OCI-LY1 (cell line): Measurements from ENCODE around the gene BEND7.

Experiments
- H2AFZ ChIP-seq: fragments of 200-600 bp; sonication (generic), shearing (Covaris generic); 2 replicates; pipeline ENCODE4 v1.6.0; 2014; ENCODE audit warnings: antibody characterized with exemption, mild to moderate bottlenecking, low read length
- H3F3A ChIP-seq: fragments of 200-600 bp; sonication (generic), shearing (Covaris generic); 2 replicates; pipeline ENCODE4 v1.6.0; 2014; ENCODE audit warnings: mild to moderate bottlenecking, antibody characterized with exemption, low read length, moderate library complexity; ENCODE audit not compliant: insufficient read depth
- H3K27ac ChIP-seq: fragments of 200-600 bp; sonication (generic); 2 replicates; pipeline ENCODE4 v1.5.1; 2014; ENCODE audit warnings: low read length, mixed run types, mild to moderate bottlenecking, low read depth; ENCODE audit not compliant: poor library complexity, severe bottlenecking
- H3K27me3 ChIP-seq: fragments of 200-600 bp; sonication (generic); 2 replicates; pipeline ENCODE4 v1.6.0; 2014; ENCODE audit warnings: antibody characterized with exemption, mild to moderate bottlenecking, low read length, moderate library complexity; ENCODE audit not compliant: insufficient read depth
- H3K36me3 ChIP-seq: fragments of 200-600 bp; sonication (generic); 2 replicates; pipeline ENCODE4 v1.6.1; 2014; ENCODE audit warnings: mild to moderate bottlenecking, antibody characterized with exemption, low read length, moderate library complexity, mixed read lengths; ENCODE audit not compliant: insufficient read depth
- H3K4me1 ChIP-seq: fragments of 200-600 bp; sonication (generic); 2 replicates; pipeline ENCODE4 v1.5.1; 2014; ENCODE audit warnings: mild to moderate bottlenecking, low read length, moderate library complexity; ENCODE audit not compliant: insufficient read depth, severe bottlenecking
- H3K4me2 ChIP-seq: fragments of 200-600 bp; sonication (generic), shearing (Covaris generic); 2 replicates; pipeline ENCODE4 v1.6.1; 2014; ENCODE audit warnings: low read length
- H3K4me3 ChIP-seq: fragments of 200-600 bp; sonication (generic); 2 replicates; pipeline ENCODE4 v1.5.1; 2014; ENCODE audit warnings: low read length, low read depth, mild to moderate bottlenecking, mixed read lengths; ENCODE audit not compliant: poor library complexity, severe bottlenecking
- H3K79me2 ChIP-seq: fragments of 200-600 bp; shearing (Covaris generic); 2 replicates; pipeline ENCODE4 v1.6.1; 2016; ENCODE audit warnings: mixed run types, low read length, mixed read lengths; ENCODE audit not compliant: insufficient read depth
- H3K9ac ChIP-seq: fragments of 200-600 bp; sonication (generic), shearing (Covaris generic); 2 replicates; pipeline ENCODE4 v1.6.1; 2014; ENCODE audit warnings: mild to moderate bottlenecking, low read length, mixed read lengths
- H3K9me2 ChIP-seq: fragments of 200-600 bp; sonication (generic), shearing (Covaris generic); 2 replicates; pipeline ENCODE4 v1.6.1; 2014; ENCODE audit warnings: low read depth, mild to moderate bottlenecking, low read length, mixed read lengths
- H3K9me3 ChIP-seq: fragments of 200-600 bp; shearing (Covaris generic); 2 replicates; pipeline ENCODE4 v1.6.1; 2014; ENCODE audit warnings: low read length, mixed read lengths
- H4K20me1 ChIP-seq: fragments of 200-600 bp; sonication (generic), shearing (Covaris generic); 2 replicates; pipeline ENCODE4 v1.6.0; 2016; ENCODE audit warnings: mild to moderate bottlenecking, low read length; ENCODE audit not compliant: insufficient read depth
- EZH2 ChIP-seq: fragments of 200-600 bp; sonication (generic), shearing (Covaris generic); IDR thresholded peaks from 2 replicates; pipeline ENCODE4 v1.8.0; 2017; ENCODE audit warnings: borderline replicate concordance, mixed run types, mild to moderate bottlenecking, antibody characterized with exemption, low read length, moderate library complexity, mixed read lengths
- TF ChIP-seq, protein P1 (sequence below): fragments of 200-600 bp; sonication (generic), shearing (Covaris generic); IDR thresholded peaks from 2 replicates; pipeline ENCODE4 v1.5.1; 2017; ENCODE audit warnings: mild to moderate bottlenecking, antibody characterized with exemption, low read length, moderate library complexity, mixed read lengths

BEND7 gene, protein sequence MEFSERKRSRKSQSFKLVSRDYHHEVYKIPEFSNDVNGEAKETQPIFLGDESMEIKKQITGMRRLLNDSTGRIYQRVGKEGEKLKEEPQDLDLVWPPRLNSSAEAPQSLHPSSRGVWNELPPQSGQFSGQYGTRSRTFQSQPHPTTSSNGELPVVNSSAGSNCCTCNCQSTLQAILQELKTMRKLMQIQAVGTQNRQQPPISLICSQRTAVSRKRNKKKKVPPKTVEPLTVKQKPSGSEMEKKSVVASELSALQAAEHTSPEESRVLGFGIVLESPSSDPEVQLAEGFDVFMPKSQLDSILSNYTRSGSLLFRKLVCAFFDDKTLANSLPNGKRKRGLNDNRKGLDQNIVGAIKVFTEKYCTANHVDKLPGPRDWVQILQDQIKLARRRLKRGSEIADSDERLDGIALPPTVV

DNA sequence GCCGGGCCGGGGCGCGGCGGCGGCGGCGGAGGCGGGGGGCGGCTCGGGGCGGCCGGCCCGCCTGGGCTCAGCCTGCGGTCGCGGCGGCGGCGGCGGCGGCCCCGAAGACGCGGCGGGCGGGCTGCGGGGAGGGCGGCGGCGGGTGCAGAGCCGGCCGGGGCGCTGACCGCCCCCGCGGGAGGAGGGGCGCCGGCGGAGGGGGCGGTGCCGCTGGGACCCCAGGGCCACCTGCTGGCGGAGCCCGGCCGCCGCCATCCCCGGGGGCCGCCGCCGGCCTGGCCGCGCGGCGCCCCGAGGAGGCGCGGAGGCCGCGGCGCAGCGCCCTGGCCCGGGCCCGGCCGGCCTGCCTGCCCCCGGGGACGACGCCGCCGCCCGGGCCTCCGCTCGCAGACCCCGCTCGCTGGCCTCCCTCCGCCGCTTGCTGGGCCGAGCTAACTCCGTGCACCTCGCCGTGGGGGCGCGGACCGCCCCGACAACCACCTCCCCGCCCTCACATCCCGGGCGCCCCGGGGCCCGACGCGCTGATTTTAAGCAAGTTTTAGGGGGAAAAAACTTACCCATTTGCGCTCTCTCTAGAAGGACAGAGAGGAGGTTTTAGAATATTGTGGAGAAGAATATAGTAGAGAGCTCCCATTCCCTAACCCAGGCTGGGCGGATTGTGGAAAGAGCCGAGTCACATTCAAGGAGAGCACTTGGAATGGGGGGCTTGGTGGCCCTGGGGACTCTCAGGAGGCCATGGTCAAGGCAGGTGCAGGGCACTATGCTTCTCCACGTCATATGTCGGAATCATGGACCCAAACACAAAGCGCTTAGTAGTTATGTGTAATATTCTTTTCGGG, at the start of gene BEND7:
Gene BEND7 (minus strand): TSS at position 140 of the 839 bp plus-strand sequence. CDS start 481 bp downstream, outside the sequence.
- H3K27me3 ChIP-seq = no peaks in the 10 kb centered on the region
- no peaks in the 10 kb centered on the region for H4K20me1 ChIP-seq
- no peak; the same call in 1 of the 2 replicates for TF ChIP-seq EZH2
- TF ChIP-seq, protein P1, sequence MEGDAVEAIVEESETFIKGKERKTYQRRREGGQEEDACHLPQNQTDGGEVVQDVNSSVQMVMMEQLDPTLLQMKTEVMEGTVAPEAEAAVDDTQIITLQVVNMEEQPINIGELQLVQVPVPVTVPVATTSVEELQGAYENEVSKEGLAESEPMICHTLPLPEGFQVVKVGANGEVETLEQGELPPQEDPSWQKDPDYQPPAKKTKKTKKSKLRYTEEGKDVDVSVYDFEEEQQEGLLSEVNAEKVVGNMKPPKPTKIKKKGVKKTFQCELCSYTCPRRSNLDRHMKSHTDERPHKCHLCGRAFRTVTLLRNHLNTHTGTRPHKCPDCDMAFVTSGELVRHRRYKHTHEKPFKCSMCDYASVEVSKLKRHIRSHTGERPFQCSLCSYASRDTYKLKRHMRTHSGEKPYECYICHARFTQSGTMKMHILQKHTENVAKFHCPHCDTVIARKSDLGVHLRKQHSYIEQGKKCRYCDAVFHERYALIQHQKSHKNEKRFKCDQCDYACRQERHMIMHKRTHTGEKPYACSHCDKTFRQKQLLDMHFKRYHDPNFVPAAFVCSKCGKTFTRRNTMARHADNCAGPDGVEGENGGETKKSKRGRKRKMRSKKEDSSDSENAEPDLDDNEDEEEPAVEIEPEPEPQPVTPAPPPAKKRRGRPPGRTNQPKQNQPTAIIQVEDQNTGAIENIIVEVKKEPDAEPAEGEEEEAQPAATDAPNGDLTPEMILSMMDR = no peak
- no peak within 1 kb of the TSS for H3K4me2 ChIP-seq
- H3K36me3 ChIP-seq = no peaks in the 10 kb centered on the region
- H3K4me3 ChIP-seq = no peak within 1 kb of the TSS
- no peak within 1 kb of the TSS for H2AFZ ChIP-seq
- H3K9me3 ChIP-seq = no peaks in the 10 kb centered on the region
- H3F3A ChIP-seq = no peaks in the 10 kb centered on the region
- no peak within 1 kb of the TSS for H3K27ac ChIP-seq
- no peak within 1 kb of the TSS for H3K9ac ChIP-seq
- H3K4me1 ChIP-seq = no peaks in the 10 kb centered on the region
- no peaks in the 10 kb centered on the region for H3K9me2 ChIP-seq
- H3K79me2 ChIP-seq = no peaks in the 10 kb centered on the region

DNA sequence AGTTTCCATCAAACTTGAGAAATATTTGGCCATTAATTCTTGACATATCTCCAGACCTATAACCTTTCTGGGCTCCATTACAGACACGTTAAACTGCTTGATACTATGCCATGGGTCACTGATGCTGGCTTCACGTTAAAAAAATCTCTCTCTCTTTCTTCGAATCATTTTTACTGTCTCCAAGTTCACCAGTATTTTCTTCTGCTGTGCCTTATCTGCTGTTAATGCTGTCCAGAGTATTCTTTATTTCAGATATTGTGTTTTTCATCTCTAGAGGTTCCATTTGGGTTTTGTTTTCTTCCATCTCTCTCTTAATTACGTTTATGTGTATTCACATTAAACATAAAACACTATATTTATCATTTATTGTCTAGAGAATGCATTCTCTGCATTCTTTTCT, 45.1 kb upstream of the BEND7 start:
- Histone ChIP-seq H3K27me3 (no peaks in the 10 kb centered on the region), H2AFZ (no peak overlapping the region), H3K36me3 (no peaks in the 10 kb centered on the region), H3F3A (no peaks in the 10 kb centered on the region), H3K27ac (no peak overlapping the region), H3K9me3 (no peaks in the 10 kb centered on the region), H3K4me1 (no peaks in the 10 kb centered on the region), H3K9me2 (no peaks in the 10 kb centered on the region), H3K4me3 (no peak overlapping the region), H4K20me1 (no peaks in the 10 kb centered on the region), H3K4me2 (no peak overlapping the region), H3K9ac (no peak overlapping the region), H3K79me2 (no peaks in the 10 kb centered on the region)
- TF ChIP-seq, protein P1 = no peak
- TF ChIP-seq EZH2 = no peak

DNA sequence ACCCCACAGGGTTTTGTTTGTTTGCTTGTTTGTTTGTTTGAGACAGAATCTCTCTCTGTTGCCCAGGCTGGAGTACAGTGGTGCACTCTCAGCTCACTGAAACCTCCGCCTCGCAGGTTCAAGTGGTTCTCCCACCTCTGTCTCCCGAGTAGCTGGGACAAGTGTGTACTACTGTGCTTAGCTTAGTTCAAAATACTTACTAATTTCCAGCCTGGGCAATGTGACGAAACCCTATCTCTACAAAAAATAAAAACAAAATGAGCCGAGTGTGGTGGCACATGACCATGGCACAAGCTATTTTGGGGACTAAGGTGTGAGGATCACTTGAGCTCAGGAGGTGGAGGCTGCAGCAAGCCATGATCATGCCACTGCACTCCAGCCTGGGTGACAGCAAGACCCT, 42.7 kb upstream of the BEND7 start:
- H3K4me1 ChIP-seq = no peaks in the 10 kb centered on the region
- H4K20me1 ChIP-seq = no peaks in the 10 kb centered on the region
- no peak overlapping the region for H3K4me2 ChIP-seq
- H3K27me3 ChIP-seq = no peaks in the 10 kb centered on the region
- no peaks in the 10 kb centered on the region for H3F3A ChIP-seq
- H3K27ac ChIP-seq = no peak overlapping the region
- no peak overlapping the region for H2AFZ ChIP-seq
- H3K4me3 ChIP-seq = no peak overlapping the region
- TF ChIP-seq, protein P1 = no peak
- no peak for TF ChIP-seq EZH2
- H3K36me3 ChIP-seq = no peaks in the 10 kb centered on the region
- no peak overlapping the region for H3K9ac ChIP-seq
- H3K9me3 ChIP-seq = no peaks in the 10 kb centered on the region
- H3K79me2 ChIP-seq = no peaks in the 10 kb centered on the region
- H3K9me2 ChIP-seq = no peaks in the 10 kb centered on the region
